ENCODE results near the gene SIPA1L3.

SIPA1L3 gene

DNA sequence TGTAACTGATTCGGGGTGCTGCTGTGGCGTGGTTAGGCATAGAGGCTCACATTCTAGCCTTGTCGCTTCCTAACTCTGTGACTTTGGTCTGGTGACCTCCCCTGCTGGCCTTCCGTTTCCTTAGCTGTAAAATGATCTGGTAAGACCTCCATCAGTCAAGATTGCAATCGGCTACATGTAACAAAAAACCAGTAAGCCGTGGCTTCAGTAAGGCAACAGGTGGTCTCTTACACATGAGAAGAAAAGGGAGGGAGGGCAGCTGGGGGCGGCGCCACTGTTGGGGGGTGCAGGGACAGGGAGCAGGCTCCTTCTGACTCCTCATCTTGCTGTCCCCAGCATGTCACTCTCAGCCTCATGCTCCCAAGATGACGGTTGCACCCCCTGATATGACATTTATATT lies 148.0 kb downstream of the SIPA1L3 start:
- no peaks in the 10 kb centered on the region for H3K27me3 ChIP-seq (ENCODE audit: control insufficient read depth, insufficient read depth, low read length, poor library complexity, severe bottlenecking)
- 34 to 35% methylated on average over 9 of the region's 9 CpGs for WGBS, 2 experiments
- H3K4me1 ChIP-seq (ENCODE audit: control insufficient read depth, insufficient read depth, low read length): peaks cover 27% of the 10 kb centered on the region
- no peaks in the 10 kb centered on the region for H3K36me3 ChIP-seq (ENCODE audit: control insufficient read depth, insufficient read depth, low read length)
- no peak overlapping the region for H3K4me3 ChIP-seq (ENCODE audit: insufficient read depth, low read depth, low read length)
- H3K27ac ChIP-seq (ENCODE audit: insufficient read depth, low read depth, low read length, poor library complexity, severe bottlenecking): no peak overlapping the region
- no peaks in the 10 kb centered on the region for H3K9me3 ChIP-seq (ENCODE audit: control insufficient read depth, low read length)

DNA sequence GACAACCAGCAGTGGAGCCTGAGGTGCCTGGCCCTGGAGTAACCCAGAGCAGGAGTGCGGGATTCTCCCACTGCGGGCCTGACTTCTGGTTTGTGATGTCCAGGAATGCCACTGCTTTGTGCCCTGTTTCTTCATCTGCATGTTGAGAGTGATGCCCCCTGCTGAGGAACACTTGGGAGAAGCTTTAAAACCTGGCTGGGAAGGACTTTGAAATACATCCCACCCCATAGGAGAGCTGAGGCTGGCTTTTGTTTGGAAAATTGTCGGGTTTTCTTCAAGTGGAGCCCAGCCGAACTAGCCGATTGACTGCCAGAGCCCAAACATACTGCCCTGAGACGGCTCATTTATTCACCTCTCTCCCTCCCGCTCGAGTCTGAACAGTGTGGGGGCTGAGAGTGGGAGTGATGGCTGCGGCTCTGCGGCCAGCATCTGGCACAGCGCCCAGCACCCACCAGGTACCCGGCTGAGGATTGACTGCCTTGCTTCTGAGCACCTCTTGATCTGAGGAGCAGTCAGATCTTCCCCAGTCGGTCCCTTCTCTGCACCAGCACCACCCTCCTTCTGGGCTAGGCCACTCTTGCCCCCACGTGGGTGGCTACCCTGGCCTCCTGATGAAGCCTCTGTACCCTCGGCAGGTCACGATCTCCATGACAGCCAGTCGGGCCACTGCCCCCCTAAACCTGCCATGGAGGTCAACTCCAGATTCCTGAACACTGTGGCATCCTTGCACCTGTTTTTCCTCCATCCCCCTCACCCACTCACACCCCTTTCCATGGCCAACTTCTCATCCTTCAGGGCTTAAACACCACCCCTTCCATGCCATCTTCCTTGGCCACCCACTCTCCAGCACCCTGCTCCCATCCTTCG lies 148.9 kb downstream of the SIPA1L3 start:
- WGBS, 2 experiments: 36 to 43% methylated on average over 17 to 18 of the region's 18 CpGs
- Histone ChIP-seq H3K27ac (ENCODE audit: insufficient read depth, low read depth, low read length, poor library complexity, severe bottlenecking) (no peak overlapping the region), H3K27me3 (ENCODE audit: control insufficient read depth, insufficient read depth, low read length, poor library complexity, severe bottlenecking) (no peaks in the 10 kb centered on the region), H3K36me3 (ENCODE audit: control insufficient read depth, insufficient read depth, low read length) (no peaks in the 10 kb centered on the region), H3K4me1 (ENCODE audit: control insufficient read depth, insufficient read depth, low read length) (peaks cover 27% of the 10 kb centered on the region), H3K9me3 (ENCODE audit: control insufficient read depth, low read length) (no peaks in the 10 kb centered on the region), H3K4me3 (ENCODE audit: insufficient read depth, low read depth, low read length) (no peak overlapping the region)

DNA sequence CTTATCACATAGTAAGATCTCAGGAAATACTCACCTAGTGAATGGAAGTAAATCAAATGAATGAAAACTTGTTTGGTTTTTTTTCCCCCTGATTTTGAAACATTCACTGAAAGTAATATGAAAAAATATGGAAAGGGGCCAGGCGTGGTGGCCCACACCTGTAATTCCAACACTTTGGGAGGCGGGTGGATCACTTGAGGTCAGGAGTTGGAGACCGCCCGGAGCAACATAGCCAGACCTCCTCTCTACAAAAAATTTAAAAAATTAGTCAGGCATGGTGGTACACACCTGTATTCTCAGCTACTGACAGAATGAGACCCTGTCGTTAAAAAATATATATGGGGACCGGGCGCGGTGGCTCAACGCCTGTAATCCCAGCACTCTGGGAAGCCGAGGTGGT lies 149.6 kb downstream of the SIPA1L3 start:
- no peak overlapping the region for H3K4me3 ChIP-seq (ENCODE audit: insufficient read depth, low read depth, low read length)
- H3K36me3 ChIP-seq (ENCODE audit: control insufficient read depth, insufficient read depth, low read length): no peaks in the 10 kb centered on the region
- WGBS, 2 experiments: 91 to 92% methylated on average over 10 of the region's 10 CpGs
- H3K27me3 ChIP-seq (ENCODE audit: control insufficient read depth, insufficient read depth, low read length, poor library complexity, severe bottlenecking): no peaks in the 10 kb centered on the region
- no peaks in the 10 kb centered on the region for H3K9me3 ChIP-seq (ENCODE audit: control insufficient read depth, low read length)
- H3K4me1 ChIP-seq (ENCODE audit: control insufficient read depth, insufficient read depth, low read length): peaks cover 27% of the 10 kb centered on the region
- H3K27ac ChIP-seq (ENCODE audit: insufficient read depth, low read depth, low read length, poor library complexity, severe bottlenecking): no peak overlapping the region

DNA sequence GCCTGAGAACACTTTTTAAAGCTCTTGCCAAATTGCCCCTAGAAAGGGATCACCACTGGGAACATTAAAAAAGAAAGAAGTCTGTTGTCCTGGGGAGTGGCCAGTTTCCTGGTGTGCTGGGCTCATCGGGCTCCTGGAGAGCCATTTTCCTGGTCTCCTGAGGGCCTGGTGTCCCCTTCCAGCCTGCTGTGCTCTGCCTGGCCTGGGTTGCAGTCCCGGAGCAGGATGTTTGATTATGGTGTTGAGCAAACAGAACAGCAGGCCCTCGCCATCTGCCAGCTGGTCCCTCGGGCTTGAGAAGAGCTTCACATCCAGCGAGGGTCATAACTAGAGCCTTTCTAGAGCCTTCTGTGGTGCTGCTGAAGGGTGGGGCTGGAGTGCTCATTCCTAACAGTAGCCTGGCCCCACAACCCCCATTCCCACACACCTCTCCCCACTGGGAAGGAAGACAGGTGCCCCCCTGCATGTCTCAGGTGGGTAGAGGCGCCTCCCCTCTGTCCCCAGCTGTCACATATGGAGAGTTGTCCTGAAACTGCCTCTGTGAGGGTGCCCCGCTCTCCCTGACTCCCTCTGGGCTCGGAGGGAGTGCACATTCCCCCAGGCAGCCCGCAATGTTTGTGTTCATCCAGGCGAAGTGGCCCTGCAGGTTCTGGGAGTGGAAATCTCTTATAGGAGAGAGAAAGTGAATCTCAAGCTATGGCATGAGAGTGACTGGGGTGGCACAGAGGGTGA lies 151.1 kb downstream of the SIPA1L3 start:
- H3K4me3 ChIP-seq (ENCODE audit: insufficient read depth, low read depth, low read length): no peak overlapping the region
- peak overlapping the region; percentile 36 for H3K27ac ChIP-seq (ENCODE audit: insufficient read depth, low read depth, low read length, poor library complexity, severe bottlenecking)
- H3K9me3 ChIP-seq (ENCODE audit: control insufficient read depth, low read length): no peaks in the 10 kb centered on the region
- 62% methylated on average over 10 of the region's 10 CpGs for WGBS, 2 experiments
- peaks cover 31% of the 10 kb centered on the region for H3K4me1 ChIP-seq (ENCODE audit: control insufficient read depth, insufficient read depth, low read length)
- H3K36me3 ChIP-seq (ENCODE audit: control insufficient read depth, insufficient read depth, low read length): no peaks in the 10 kb centered on the region
- no peaks in the 10 kb centered on the region for H3K27me3 ChIP-seq (ENCODE audit: control insufficient read depth, insufficient read depth, low read length, poor library complexity, severe bottlenecking)

DNA sequence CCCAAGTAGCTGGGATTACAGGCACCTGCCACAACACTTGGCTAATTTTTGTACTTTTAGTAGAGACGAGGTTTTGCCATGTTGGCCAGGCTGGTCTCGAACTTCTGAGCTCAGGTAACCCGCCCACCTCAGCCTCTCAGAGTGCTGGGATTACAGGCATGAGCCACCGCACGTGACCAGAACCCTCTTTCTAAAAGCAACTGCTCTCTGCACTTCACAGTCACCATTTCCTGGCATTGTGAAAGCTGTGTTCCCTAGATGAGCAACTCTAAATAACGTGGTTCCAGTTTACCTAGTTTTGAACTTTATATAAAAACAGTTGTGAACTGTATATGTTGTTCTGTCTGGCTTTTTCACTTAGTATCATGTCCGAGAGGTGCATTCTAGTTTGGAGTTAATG lies 152.9 kb downstream of the SIPA1L3 start:
- Histone ChIP-seq H3K4me1 (ENCODE audit: control insufficient read depth, insufficient read depth, low read length) (peaks cover 34% of the 10 kb centered on the region), H3K9me3 (ENCODE audit: control insufficient read depth, low read length) (no peaks in the 10 kb centered on the region), H3K36me3 (ENCODE audit: control insufficient read depth, insufficient read depth, low read length) (no peaks in the 10 kb centered on the region), H3K27me3 (ENCODE audit: control insufficient read depth, insufficient read depth, low read length, poor library complexity, severe bottlenecking) (no peaks in the 10 kb centered on the region), H3K4me3 (ENCODE audit: insufficient read depth, low read depth, low read length) (no peak overlapping the region), H3K27ac (ENCODE audit: insufficient read depth, low read depth, low read length, poor library complexity, severe bottlenecking) (no peak overlapping the region)
- 90 to 92% methylated on average over 7 of the region's 7 CpGs for WGBS, 2 experiments

DNA sequence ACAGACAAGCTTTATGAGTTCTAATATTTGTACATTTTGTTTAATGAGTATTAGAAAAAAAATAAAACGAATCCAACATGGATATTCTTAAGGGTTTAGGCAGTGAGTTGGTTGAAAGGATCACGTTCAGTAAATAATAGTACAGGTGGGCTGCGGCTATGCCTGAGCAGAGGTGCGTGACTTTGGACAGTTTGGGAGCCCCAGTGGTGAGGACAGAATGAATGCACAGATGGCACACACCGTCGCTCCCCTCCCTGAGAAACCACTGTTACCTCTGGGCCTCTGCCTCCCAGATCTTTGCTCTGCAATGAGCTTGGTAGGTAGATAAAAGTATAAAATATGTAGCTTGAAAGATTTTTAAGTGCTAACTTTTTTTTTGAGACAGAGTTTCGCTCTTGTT lies 153.3 kb downstream of the SIPA1L3 start:
- no peak overlapping the region for H3K27ac ChIP-seq (ENCODE audit: insufficient read depth, low read depth, low read length, poor library complexity, severe bottlenecking)
- H3K9me3 ChIP-seq (ENCODE audit: control insufficient read depth, low read length): no peaks in the 10 kb centered on the region
- 93 to 96% methylated on average over 7 of the region's 7 CpGs for WGBS, 2 experiments
- no peaks in the 10 kb centered on the region for H3K27me3 ChIP-seq (ENCODE audit: control insufficient read depth, insufficient read depth, low read length, poor library complexity, severe bottlenecking)
- H3K4me3 ChIP-seq (ENCODE audit: insufficient read depth, low read depth, low read length): no peak overlapping the region
- no peaks in the 10 kb centered on the region for H3K36me3 ChIP-seq (ENCODE audit: control insufficient read depth, insufficient read depth, low read length)
- peaks cover 30% of the 10 kb centered on the region for H3K4me1 ChIP-seq (ENCODE audit: control insufficient read depth, insufficient read depth, low read length)

DNA sequence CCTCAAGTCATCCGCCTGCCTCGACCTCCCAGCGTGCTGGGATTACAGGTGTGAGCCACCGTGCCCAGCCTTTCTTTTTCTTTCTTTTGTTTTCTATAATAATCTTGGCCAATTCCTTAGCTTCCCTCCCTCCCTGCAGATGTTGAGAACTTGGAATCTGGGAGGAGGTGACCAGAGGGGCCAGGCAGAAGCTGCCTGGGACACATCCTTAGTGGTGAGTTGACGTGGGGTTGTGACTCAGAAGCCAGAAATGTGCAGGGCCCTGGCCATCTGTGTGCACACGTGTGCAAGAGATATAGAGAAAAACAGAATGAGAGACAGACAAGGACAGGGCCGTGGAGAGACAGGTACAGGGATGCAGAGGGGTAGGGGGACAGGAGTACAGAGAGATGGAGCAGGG lies 154.3 kb downstream of the SIPA1L3 start:
- 88 to 96% methylated on average over 7 of the region's 7 CpGs for WGBS, 2 experiments
- H3K36me3 ChIP-seq (ENCODE audit: control insufficient read depth, insufficient read depth, low read length): no peaks in the 10 kb centered on the region
- H3K4me1 ChIP-seq (ENCODE audit: control insufficient read depth, insufficient read depth, low read length): peaks cover 20% of the 10 kb centered on the region
- no peak overlapping the region for H3K4me3 ChIP-seq (ENCODE audit: insufficient read depth, low read depth, low read length)
- H3K9me3 ChIP-seq (ENCODE audit: control insufficient read depth, low read length): no peaks in the 10 kb centered on the region
- no peak overlapping the region for H3K27ac ChIP-seq (ENCODE audit: insufficient read depth, low read depth, low read length, poor library complexity, severe bottlenecking)
- no peaks in the 10 kb centered on the region for H3K27me3 ChIP-seq (ENCODE audit: control insufficient read depth, insufficient read depth, low read length, poor library complexity, severe bottlenecking)

DNA sequence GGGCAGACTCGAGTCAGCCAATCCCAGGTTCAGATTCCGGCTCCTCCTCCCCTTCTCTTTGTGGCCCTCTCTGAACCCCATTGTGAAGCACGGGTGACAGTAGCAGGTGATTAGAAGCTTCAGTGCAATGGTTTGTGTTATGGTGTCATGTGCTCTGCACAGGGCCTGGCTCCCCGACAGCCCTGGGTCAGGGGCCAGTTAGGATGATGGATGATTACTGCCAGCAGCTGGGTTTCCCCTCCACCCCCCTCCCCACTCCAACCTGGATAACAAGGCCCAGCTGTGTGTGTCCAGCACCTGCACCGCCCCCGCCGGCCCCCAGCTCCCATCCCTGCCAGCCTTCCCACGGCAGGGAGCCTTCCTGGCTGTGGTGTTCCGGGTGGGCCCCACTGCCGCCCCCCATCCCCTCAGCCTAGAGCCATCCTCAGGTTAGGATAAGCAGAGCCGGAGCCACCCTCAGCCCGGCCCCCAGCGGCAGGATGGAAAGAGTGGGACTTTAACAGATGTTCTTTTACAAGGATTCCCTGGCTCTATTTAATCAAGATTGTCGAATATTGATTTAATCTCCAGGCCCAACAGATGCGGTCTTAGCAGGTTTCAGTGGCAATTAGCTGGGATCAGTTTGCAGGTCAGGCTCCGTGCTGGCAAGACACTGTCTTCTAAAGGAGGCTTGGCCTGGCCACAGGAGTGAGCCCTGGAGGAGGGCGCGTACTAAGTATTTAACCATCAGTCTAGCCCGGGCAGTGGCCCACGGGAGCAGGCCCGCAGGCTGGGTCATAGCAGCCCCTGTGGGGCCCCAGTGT lies 156.2 kb downstream of the SIPA1L3 start:
- H3K4me1 ChIP-seq (ENCODE audit: control insufficient read depth, insufficient read depth, low read length): peaks cover 16% of the 10 kb centered on the region
- H3K27ac ChIP-seq (ENCODE audit: insufficient read depth, low read depth, low read length, poor library complexity, severe bottlenecking): peak overlapping the region; percentile 20
- H3K27me3 ChIP-seq (ENCODE audit: control insufficient read depth, insufficient read depth, low read length, poor library complexity, severe bottlenecking): no peaks in the 10 kb centered on the region
- no peaks in the 10 kb centered on the region for H3K9me3 ChIP-seq (ENCODE audit: control insufficient read depth, low read length)
- H3K36me3 ChIP-seq (ENCODE audit: control insufficient read depth, insufficient read depth, low read length): no peaks in the 10 kb centered on the region
- no peak overlapping the region for H3K4me3 ChIP-seq (ENCODE audit: insufficient read depth, low read depth, low read length)
- 75 to 76% methylated on average over 20 to 21 of the region's 21 CpGs for WGBS, 2 experiments

DNA sequence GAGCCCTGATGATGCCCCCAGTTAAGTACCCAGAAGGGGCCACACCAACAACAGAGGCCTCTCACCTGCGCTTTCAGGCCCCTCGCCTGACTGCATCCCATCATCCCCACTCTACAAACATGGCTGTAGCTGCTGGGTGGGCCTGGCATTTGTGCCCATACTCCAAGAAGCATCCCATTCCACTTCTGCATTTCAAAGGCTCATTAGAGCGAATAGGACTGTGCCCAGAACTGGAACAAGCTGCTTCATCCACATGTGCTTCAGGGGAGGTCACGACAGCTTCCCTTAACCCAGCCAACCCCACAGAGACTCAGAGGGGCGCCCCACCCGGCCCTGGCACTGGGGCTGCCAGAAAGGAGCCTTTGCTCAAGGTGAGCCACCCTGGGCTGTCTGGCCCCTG lies 156.9 kb downstream of the SIPA1L3 start:
- H3K4me1 ChIP-seq (ENCODE audit: control insufficient read depth, insufficient read depth, low read length): peaks cover 12% of the 10 kb centered on the region

More for the DNA sequence above, 156.9 kb downstream of the SIPA1L3 start:
- Histone ChIP-seq H3K27ac (ENCODE audit: insufficient read depth, low read depth, low read length, poor library complexity, severe bottlenecking) (peak overlapping the region; percentile 30), H3K9me3 (ENCODE audit: control insufficient read depth, low read length) (no peaks in the 10 kb centered on the region), H3K4me3 (ENCODE audit: insufficient read depth, low read depth, low read length) (no peak overlapping the region), H3K27me3 (ENCODE audit: control insufficient read depth, insufficient read depth, low read length, poor library complexity, severe bottlenecking) (no peaks in the 10 kb centered on the region), H3K36me3 (ENCODE audit: control insufficient read depth, insufficient read depth, low read length) (no peaks in the 10 kb centered on the region)
- 93% methylated on average over 6 of the region's 6 CpGs for WGBS, 2 experiments
